Measurements from ENCODE around the gene FBXW11.

- TF ChIP-seq, protein P1, sequence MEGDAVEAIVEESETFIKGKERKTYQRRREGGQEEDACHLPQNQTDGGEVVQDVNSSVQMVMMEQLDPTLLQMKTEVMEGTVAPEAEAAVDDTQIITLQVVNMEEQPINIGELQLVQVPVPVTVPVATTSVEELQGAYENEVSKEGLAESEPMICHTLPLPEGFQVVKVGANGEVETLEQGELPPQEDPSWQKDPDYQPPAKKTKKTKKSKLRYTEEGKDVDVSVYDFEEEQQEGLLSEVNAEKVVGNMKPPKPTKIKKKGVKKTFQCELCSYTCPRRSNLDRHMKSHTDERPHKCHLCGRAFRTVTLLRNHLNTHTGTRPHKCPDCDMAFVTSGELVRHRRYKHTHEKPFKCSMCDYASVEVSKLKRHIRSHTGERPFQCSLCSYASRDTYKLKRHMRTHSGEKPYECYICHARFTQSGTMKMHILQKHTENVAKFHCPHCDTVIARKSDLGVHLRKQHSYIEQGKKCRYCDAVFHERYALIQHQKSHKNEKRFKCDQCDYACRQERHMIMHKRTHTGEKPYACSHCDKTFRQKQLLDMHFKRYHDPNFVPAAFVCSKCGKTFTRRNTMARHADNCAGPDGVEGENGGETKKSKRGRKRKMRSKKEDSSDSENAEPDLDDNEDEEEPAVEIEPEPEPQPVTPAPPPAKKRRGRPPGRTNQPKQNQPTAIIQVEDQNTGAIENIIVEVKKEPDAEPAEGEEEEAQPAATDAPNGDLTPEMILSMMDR (IDR thresholded peaks at IDR 0.05), result no peak
- no peak for TF ChIP-seq ZFX (IDR thresholded peaks at IDR 0.05; ENCODE audit: borderline replicate concordance)
These were observed 43.0 kb downstream of the FBXW11 start for GRCh38 chr5:171963416-171963815.
